ENCODE results near the gene GNG11. TPM values are rescaled to one million over a fixed set of nuclear protein-coding genes. Genes with fewer than 3 reads are reported as not detected.

The GNG11 gene
- total and polyA plus RNA-seq, 8 donors: 2.0 to 37.9 (median 24.2) TPM

- no peaks in the 10 kb centered on the region for H3K36me3 ChIP-seq
- H3K4me1 ChIP-seq: peaks cover 0 to 2% (median 0%) of the 10 kb centered on the region in 4 donors
- intact Hi-C loops (cut with DNase I; ENCODE audit: low total_unique reads): no loop called here
- H3K27ac ChIP-seq: no peak overlapping the region
- peaks cover 0 to 8% (median under 1%) of the 10 kb centered on the region in 4 donors for H3K9me3 ChIP-seq
- peaks cover 0 to 10% (median 0%) of the 10 kb centered on the region in 3 donors for H3K27me3 ChIP-seq
- TF ChIP-seq POLR2A (IDR thresholded peaks at IDR 0.05) (no peak), CTCF (IDR thresholded peaks at IDR 0.05) (no peak), EP300 (IDR thresholded peaks at IDR 0.05) (no peak), POLR2AphosphoS5 (IDR thresholded peaks at IDR 0.05) (no peak)
- 67 to 90% (median 73%) methylated on average over 1 of the region's 1 CpG for WGBS, 5 donors
- no peak for DNase-seq
- H3K4me3 ChIP-seq: no peak overlapping the region
Measured at GRCh38 chr7:93884541-93884940, 37.0 kb upstream of the GNG11 start.

- no peak overlapping the region for H3K27ac ChIP-seq
- TF ChIP-seq EP300 (IDR thresholded peaks at IDR 0.05): no peak
- TF ChIP-seq POLR2A (IDR thresholded peaks at IDR 0.05): no peak
- TF ChIP-seq CTCF (IDR thresholded peaks at IDR 0.05): no peak
- no peak for TF ChIP-seq POLR2AphosphoS5 (IDR thresholded peaks at IDR 0.05)
- DNase-seq: peak in 1 of 2 donors; percentile 18
- peak overlapping the region in 1 of 4 donors; percentile 53 for H3K4me3 ChIP-seq
- H3K9me3 ChIP-seq: no peaks in the 10 kb centered on the region
- H3K36me3 ChIP-seq: no peaks in the 10 kb centered on the region
- intact Hi-C loops (cut with DNase I; ENCODE audit: low total_unique reads): no loop called here
- H3K4me1 ChIP-seq: peaks cover 0 to 17% (median 14%) of the 10 kb centered on the region in 4 donors
- 85 to 93% (median 85%) methylated on average over 3 of the region's 3 CpGs for WGBS, 5 donors
- H3K27me3 ChIP-seq: peaks cover 0 to 36% (median 13%) of the 10 kb centered on the region in 3 donors
Measured at GRCh38 chr7:93889261-93889660, 32.3 kb upstream of the GNG11 start.

GRCh38 chr7:93890041-93890463, 31.5 kb upstream of the GNG11 start:
- Histone ChIP-seq H3K4me1 (peaks cover 0 to 23% (median 15%) of the 10 kb centered on the region in 4 donors), H3K4me3 (peak overlapping the region; percentile 53 to 66 (median 60)), H3K9me3 (no peaks in the 10 kb centered on the region), H3K36me3 (no peaks in the 10 kb centered on the region), H3K27ac (peak overlapping the region in 2 of 5 donors; percentile 53 to 68), H3K27me3 (peaks cover 0 to 36% (median 13%) of the 10 kb centered on the region in 3 donors)
- peak in 1 of 2 donors; percentile 73 for DNase-seq
- 1 to 4% (median 1%) methylated on average over 28 of the region's 28 CpGs for WGBS, 5 donors
- intact Hi-C loops (cut with DNase I; ENCODE audit: low total_unique reads): no loop called here
- TF ChIP-seq POLR2A (IDR thresholded peaks at IDR 0.05) (no peak), EP300 (IDR thresholded peaks at IDR 0.05) (no peak), POLR2AphosphoS5 (IDR thresholded peaks at IDR 0.05) (no peak), CTCF (IDR thresholded peaks at IDR 0.05) (no peak)

- WGBS, 5 donors: 1 to 4% (median 2%) methylated on average over 16 to 49 of the region's 49 CpGs
- no peaks in the 10 kb centered on the region for H3K9me3 ChIP-seq
- H3K4me1 ChIP-seq: peaks cover 0 to 28% (median 17%) of the 10 kb centered on the region in 4 donors
- intact Hi-C loops (cut with DNase I; ENCODE audit: low total_unique reads): no loop called here
- peak within 1 kb of the TSS in 2 of 5 donors; percentile 53 to 68 for H3K27ac ChIP-seq
- TF ChIP-seq POLR2AphosphoS5 (IDR thresholded peaks at IDR 0.05) (peak in 1 of 3 donors; percentile 19), EP300 (IDR thresholded peaks at IDR 0.05) (no peak)
- peak within 1 kb of the TSS; percentile 53 to 66 (median 60) for H3K4me3 ChIP-seq
- no peaks in the 10 kb centered on the region for H3K36me3 ChIP-seq
- peak in 1 of 2 donors; percentile 74 for DNase-seq
- H3K27me3 ChIP-seq: peaks cover 0 to 36% (median 13%) of the 10 kb centered on the region in 3 donors
Measured at GRCh38 chr7:93890464-93891068, 31.0 kb upstream of the GNG11 start, which contains the start of gene TFPI2. TSS of gene TFPI2 (minus strand) at chr7:93890753. CDS start at chr7:93890678, 75 bp downstream.

- DNase-seq: no peak
- H3K36me3 ChIP-seq: no peaks in the 10 kb centered on the region
- H3K9me3 ChIP-seq: no peaks in the 10 kb centered on the region
- H3K27ac ChIP-seq: no peak overlapping the region
- WGBS, 5 donors: 67 to 76% (median 73%) methylated on average over 1 of the region's 1 CpG
- intact Hi-C loops (cut with DNase I; ENCODE audit: low total_unique reads): no loop called here
- no peak overlapping the region for H3K4me3 ChIP-seq
- no peak for TF ChIP-seq CTCF (IDR thresholded peaks at IDR 0.05)
- TF ChIP-seq POLR2AphosphoS5 (IDR thresholded peaks at IDR 0.05): no peak
- no peak for TF ChIP-seq EP300 (IDR thresholded peaks at IDR 0.05)
- peaks cover 0 to 27% (median 13%) of the 10 kb centered on the region in 3 donors for H3K27me3 ChIP-seq
- H3K4me1 ChIP-seq: peaks cover 0 to 42% (median 23%) of the 10 kb centered on the region in 4 donors
Measured at GRCh38 chr7:93894426-93894825, 27.1 kb upstream of the GNG11 start.
